Epithelial cell of alveolus of lung (primary cell): Measurements from ENCODE around the gene POMZP3. TPM values are rescaled to one million over a fixed set of nuclear protein-coding genes. Genes with fewer than 3 reads are reported as not detected.

Experiments used
- total RNA-seq: library from RNA; depleted of rRNA; stranded (reverse); fragments of >200 nt; gene quantifications from 2 replicates; pipeline ENCODE4 v1.2.1, GENCODE V29; 2015

POMZP3 gene
- total RNA-seq = 2.3 and 9.7 TPM in 2 replicates

GRCh38 chr7:76626989-76627642 is at the start of gene POMZP3:
POMZP3 (minus strand) TSS chr7:76627279; CDS start chr7:76626064, 1,215 bp downstream.

Other genes with a start within 250 kb of the POMZP3 start
- gene SSC4D, start 217.6 kb downstream of the POMZP3 start, total RNA-seq = 0.48 and 1.7 TPM in 2 replicates
- gene ZP3, start 202.3 kb downstream of the POMZP3 start, total RNA-seq = 0.72 and 2.1 TPM in 2 replicates
- gene DTX2, start 165.6 kb downstream of the POMZP3 start, total RNA-seq = 7.6 and 13.4 TPM in 2 replicates
- gene UPK3B, start 116.7 kb downstream of the POMZP3 start, total RNA-seq = 0.91 TPM in 1 of 2 replicates, not detected in the other
- gene SPDYE16, start 84.0 kb downstream of the POMZP3 start, total RNA-seq = not detected in 2 replicates